Spleen (tissue), 7 donors: ENCODE measurements around the gene CCHCR1.

Source experiments
- CTCF ChIP-seq, 11 experiments: fragments of 200-600 bp in 7 of 11; fragments of 450-650 bp in 4 of 11; sonication (generic) in 4 of 11; IDR thresholded peaks in 8 of 11; conservative IDR thresholded peaks in 3 of 11; 1 replicate in 7 of 11; 2 replicates in 4 of 11; pipeline versions ENCODE4 v1.4.0 to v1.8.0; 2016 to 2021; ENCODE audit warnings: antibody characterized with exemption in 11 of 11, inconsistent platforms in 4 of 11, mild to moderate bottlenecking in 1 of 11
- POLR2A ChIP-seq, 3 donors: fragments of 450-650 bp; IDR thresholded peaks; one replicate each; pipeline ENCODE4 v1.5.1; 2017; ENCODE audit warnings: antibody characterized with exemption in 3 of 3, mild to moderate bottlenecking in 1 of 3
- POLR2AphosphoS5 ChIP-seq, 3 donors: sonication (generic); formaldehyde crosslinking; IDR thresholded peaks; one replicate each; pipeline ENCODE4 v1.5.1; 2017; ENCODE audit warnings: antibody characterized with exemption in 3 of 3
- donor health status: DM: no; HTN: no; CAD: no; lungs with moderate emphysema.
- donor health status: DM: no; HTN: no; CAD: no.
- donor health status: DM: no; HTN: no; CAD: no.

GRCh38 chr6:31187780-31188194, 30.2 kb upstream of the CCHCR1 start:
- TF ChIP-seq CTCF (IDR thresholded peaks at IDR 0.05 in 8 of 11, conservative IDR thresholded peaks at IDR 0.05 in 3 of 11) (no peak), POLR2A (IDR thresholded peaks at IDR 0.05) (no peak), POLR2AphosphoS5 (IDR thresholded peaks at IDR 0.05) (no peak)
